SK-N-SH (cell line): Measurements from ENCODE around the gene NUTM2G.
"Not testable (repeated sequence)": the region's sequence is repeated elsewhere in the genome, so short reads cannot be mapped to it uniquely, and the experiment has no call there.

Experiments used
- EP300 ChIP-seq, 2 experiments: IDR thresholded peaks; 2 replicates each; pipeline versions ENCODE4 v1.4.0 to v1.6.1; 2012; ENCODE audit warnings: borderline replicate concordance in 1 of 2, low read depth in 1 of 2, low read length in 1 of 2
- EZH2phosphoT487 ChIP-seq: fragments of 200-600 bp; sonication (generic); IDR thresholded peaks from 2 replicates; pipeline ENCODE4 v1.6.1; 2017; ENCODE audit warnings: low read depth, mixed run types, mild to moderate bottlenecking, antibody characterized with exemption, moderate library complexity, borderline replicate concordance
- FOXJ3 ChIP-seq: sonication (generic); formaldehyde crosslinking; IDR thresholded peaks from 2 replicates; pipeline ENCODE4 v1.5.1; 2020; ENCODE audit warnings: mild to moderate bottlenecking, missing genetic modification reagents
- NFIC ChIP-seq: IDR thresholded peaks from 2 replicates; pipeline ENCODE4 v1.4.0; 2012; ENCODE audit warnings: borderline replicate concordance
- POLR2AphosphoS5 ChIP-seq: IDR thresholded peaks from 2 replicates; pipeline ENCODE4 v1.6.1; 2012; ENCODE audit warnings: low read depth, low read length
- RFX5 ChIP-seq: IDR thresholded peaks from 2 replicates; pipeline ENCODE4 v1.6.1; 2012; ENCODE audit warnings: mild to moderate bottlenecking, improper control_type of control experiment, low read length
- TCF12 ChIP-seq: IDR thresholded peaks from 2 replicates; pipeline ENCODE4 v1.4.0; 2012
- YY1 ChIP-seq: IDR thresholded peaks from 2 replicates; pipeline ENCODE4 v1.4.0; 2012; ENCODE audit warnings: low read depth, mild to moderate bottlenecking
- TF ChIP-seq, protein P1 (sequence below): fragments of 200-600 bp; sonication (generic); IDR thresholded peaks from 2 replicates; pipeline ENCODE4 v1.6.1; 2017; ENCODE audit warnings: antibody characterized with exemption, mild to moderate bottlenecking, moderate library complexity
- TF ChIP-seq, protein P2 (sequence below): IDR thresholded peaks from 2 replicates; pipeline ENCODE4 v1.6.1; 2012; ENCODE audit warnings: mild to moderate bottlenecking, low read depth, low read length, moderate library complexity
- TF ChIP-seq, protein P3 (sequence below): fragments of 150-350 bp; IDR thresholded peaks from 2 replicates; pipeline ENCODE4 v1.6.1; 2017; ENCODE audit warnings: antibody characterized with exemption, low read length, low read depth, borderline replicate concordance
- TF ChIP-seq, protein P4 (sequence below): IDR thresholded peaks from 2 replicates; pipeline ENCODE4 v1.4.0; 2012; ENCODE audit warnings: low read depth, borderline replicate concordance

DNA sequence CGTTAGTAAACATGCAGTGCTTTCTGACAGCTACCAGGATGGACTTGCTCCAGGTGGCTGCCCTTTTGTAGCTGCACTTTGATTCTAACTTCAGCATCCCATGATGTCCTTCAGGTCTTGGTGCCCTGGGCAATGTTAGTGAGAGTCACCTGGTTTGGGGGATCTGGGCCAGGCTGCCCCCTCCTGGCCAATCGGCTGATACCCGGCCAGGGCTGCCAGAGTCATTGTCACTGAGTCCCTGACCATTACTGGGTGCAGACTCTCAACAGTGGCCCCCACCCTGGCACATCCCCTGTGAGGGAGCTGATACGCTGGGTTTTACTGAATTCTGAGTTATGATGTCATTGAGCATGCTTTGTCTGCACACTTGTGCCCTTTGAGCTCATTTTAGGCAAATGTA lies 13.5 kb downstream of the NUTM2G start:
- TF ChIP-seq POLR2AphosphoS5; NFIC; EP300 (IDR thresholded peaks at IDR 0.05; ENCODE audit: borderline replicate concordance in 1 of 2, low read depth in 1 of 2, low read length in 1 of 2); RFX5; EZH2phosphoT487; YY1; TCF12; FOXJ3 (CRISPR knock-in tag): not testable (repeated sequence)
- TF ChIP-seq, protein P1, sequence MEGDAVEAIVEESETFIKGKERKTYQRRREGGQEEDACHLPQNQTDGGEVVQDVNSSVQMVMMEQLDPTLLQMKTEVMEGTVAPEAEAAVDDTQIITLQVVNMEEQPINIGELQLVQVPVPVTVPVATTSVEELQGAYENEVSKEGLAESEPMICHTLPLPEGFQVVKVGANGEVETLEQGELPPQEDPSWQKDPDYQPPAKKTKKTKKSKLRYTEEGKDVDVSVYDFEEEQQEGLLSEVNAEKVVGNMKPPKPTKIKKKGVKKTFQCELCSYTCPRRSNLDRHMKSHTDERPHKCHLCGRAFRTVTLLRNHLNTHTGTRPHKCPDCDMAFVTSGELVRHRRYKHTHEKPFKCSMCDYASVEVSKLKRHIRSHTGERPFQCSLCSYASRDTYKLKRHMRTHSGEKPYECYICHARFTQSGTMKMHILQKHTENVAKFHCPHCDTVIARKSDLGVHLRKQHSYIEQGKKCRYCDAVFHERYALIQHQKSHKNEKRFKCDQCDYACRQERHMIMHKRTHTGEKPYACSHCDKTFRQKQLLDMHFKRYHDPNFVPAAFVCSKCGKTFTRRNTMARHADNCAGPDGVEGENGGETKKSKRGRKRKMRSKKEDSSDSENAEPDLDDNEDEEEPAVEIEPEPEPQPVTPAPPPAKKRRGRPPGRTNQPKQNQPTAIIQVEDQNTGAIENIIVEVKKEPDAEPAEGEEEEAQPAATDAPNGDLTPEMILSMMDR = not testable (repeated sequence)
- TF ChIP-seq, protein P2, sequence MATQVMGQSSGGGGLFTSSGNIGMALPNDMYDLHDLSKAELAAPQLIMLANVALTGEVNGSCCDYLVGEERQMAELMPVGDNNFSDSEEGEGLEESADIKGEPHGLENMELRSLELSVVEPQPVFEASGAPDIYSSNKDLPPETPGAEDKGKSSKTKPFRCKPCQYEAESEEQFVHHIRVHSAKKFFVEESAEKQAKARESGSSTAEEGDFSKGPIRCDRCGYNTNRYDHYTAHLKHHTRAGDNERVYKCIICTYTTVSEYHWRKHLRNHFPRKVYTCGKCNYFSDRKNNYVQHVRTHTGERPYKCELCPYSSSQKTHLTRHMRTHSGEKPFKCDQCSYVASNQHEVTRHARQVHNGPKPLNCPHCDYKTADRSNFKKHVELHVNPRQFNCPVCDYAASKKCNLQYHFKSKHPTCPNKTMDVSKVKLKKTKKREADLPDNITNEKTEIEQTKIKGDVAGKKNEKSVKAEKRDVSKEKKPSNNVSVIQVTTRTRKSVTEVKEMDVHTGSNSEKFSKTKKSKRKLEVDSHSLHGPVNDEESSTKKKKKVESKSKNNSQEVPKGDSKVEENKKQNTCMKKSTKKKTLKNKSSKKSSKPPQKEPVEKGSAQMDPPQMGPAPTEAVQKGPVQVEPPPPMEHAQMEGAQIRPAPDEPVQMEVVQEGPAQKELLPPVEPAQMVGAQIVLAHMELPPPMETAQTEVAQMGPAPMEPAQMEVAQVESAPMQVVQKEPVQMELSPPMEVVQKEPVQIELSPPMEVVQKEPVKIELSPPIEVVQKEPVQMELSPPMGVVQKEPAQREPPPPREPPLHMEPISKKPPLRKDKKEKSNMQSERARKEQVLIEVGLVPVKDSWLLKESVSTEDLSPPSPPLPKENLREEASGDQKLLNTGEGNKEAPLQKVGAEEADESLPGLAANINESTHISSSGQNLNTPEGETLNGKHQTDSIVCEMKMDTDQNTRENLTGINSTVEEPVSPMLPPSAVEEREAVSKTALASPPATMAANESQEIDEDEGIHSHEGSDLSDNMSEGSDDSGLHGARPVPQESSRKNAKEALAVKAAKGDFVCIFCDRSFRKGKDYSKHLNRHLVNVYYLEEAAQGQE = not testable (repeated sequence)
- TF ChIP-seq, protein P3, sequence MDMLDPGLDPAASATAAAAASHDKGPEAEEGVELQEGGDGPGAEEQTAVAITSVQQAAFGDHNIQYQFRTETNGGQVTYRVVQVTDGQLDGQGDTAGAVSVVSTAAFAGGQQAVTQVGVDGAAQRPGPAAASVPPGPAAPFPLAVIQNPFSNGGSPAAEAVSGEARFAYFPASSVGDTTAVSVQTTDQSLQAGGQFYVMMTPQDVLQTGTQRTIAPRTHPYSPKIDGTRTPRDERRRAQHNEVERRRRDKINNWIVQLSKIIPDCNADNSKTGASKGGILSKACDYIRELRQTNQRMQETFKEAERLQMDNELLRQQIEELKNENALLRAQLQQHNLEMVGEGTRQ = not testable (repeated sequence)
- TF ChIP-seq, protein P4, sequence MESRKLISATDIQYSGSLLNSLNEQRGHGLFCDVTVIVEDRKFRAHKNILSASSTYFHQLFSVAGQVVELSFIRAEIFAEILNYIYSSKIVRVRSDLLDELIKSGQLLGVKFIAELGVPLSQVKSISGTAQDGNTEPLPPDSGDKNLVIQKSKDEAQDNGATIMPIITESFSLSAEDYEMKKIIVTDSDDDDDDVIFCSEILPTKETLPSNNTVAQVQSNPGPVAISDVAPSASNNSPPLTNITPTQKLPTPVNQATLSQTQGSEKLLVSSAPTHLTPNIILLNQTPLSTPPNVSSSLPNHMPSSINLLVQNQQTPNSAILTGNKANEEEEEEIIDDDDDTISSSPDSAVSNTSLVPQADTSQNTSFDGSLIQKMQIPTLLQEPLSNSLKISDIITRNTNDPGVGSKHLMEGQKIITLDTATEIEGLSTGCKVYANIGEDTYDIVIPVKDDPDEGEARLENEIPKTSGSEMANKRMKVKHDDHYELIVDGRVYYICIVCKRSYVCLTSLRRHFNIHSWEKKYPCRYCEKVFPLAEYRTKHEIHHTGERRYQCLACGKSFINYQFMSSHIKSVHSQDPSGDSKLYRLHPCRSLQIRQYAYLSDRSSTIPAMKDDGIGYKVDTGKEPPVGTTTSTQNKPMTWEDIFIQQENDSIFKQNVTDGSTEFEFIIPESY = not testable (repeated sequence)
